Measurements from ENCODE around the gene KLK3.

KLK3 gene

GRCh38 chr19:50830266-50831025 lies 24.3 kb upstream of the KLK3 start:
- H3K4me1 ChIP-seq (ENCODE audit: insufficient read depth, poor library complexity, severe bottlenecking) = peaks cover 3% of the 10 kb centered on the region
- H3K36me3 ChIP-seq (ENCODE audit: low read depth) = no peaks in the 10 kb centered on the region
- ATAC-seq (ENCODE audit: low read depth) (no peak), DNase-seq (ENCODE audit: low spot score) (no peak)
- TF ChIP-seq, protein P1, sequence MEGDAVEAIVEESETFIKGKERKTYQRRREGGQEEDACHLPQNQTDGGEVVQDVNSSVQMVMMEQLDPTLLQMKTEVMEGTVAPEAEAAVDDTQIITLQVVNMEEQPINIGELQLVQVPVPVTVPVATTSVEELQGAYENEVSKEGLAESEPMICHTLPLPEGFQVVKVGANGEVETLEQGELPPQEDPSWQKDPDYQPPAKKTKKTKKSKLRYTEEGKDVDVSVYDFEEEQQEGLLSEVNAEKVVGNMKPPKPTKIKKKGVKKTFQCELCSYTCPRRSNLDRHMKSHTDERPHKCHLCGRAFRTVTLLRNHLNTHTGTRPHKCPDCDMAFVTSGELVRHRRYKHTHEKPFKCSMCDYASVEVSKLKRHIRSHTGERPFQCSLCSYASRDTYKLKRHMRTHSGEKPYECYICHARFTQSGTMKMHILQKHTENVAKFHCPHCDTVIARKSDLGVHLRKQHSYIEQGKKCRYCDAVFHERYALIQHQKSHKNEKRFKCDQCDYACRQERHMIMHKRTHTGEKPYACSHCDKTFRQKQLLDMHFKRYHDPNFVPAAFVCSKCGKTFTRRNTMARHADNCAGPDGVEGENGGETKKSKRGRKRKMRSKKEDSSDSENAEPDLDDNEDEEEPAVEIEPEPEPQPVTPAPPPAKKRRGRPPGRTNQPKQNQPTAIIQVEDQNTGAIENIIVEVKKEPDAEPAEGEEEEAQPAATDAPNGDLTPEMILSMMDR (IDR thresholded peaks at IDR 0.05; ENCODE audit: poor library complexity, severe bottlenecking) = no peak
- H3K27me3 ChIP-seq (ENCODE audit: insufficient read depth, poor library complexity, severe bottlenecking) = no peaks in the 10 kb centered on the region
- H3K9me3 ChIP-seq (ENCODE audit: severe bottlenecking) = no peaks in the 10 kb centered on the region
- no peak overlapping the region for H3K27ac ChIP-seq (ENCODE audit: poor library complexity, severe bottlenecking)
- no peak overlapping the region for H3K4me3 ChIP-seq (ENCODE audit: severe bottlenecking)

DNA sequence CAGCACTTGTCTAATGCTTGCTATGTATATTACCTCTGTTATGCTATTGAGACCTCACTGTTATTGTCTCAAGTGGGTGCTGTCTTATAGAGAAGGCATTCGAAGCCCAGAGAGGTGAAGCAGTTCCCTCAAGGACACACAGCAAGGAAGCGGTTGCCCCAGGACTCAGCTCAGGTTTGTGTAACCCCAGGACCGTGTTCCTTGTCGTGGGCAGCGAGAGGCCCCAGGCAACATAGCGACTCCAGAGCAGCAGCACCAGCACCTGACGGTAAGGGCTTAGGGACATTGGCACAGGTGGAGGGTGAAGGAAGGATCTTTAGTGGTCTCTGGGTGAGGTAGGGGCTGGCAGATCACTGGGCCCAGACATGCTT lies 23.7 kb upstream of the KLK3 start:
- DNase-seq (ENCODE audit: low spot score) (no peak), ATAC-seq (ENCODE audit: low read depth) (no peak)
- H3K4me1 ChIP-seq (ENCODE audit: insufficient read depth, poor library complexity, severe bottlenecking) = peaks cover 3% of the 10 kb centered on the region
- no peaks in the 10 kb centered on the region for H3K9me3 ChIP-seq (ENCODE audit: severe bottlenecking)
- H3K27ac ChIP-seq (ENCODE audit: poor library complexity, severe bottlenecking) = no peak overlapping the region
- no peaks in the 10 kb centered on the region for H3K27me3 ChIP-seq (ENCODE audit: insufficient read depth, poor library complexity, severe bottlenecking)
- TF ChIP-seq, protein P1 (IDR thresholded peaks at IDR 0.05; ENCODE audit: poor library complexity, severe bottlenecking) = no peak
- no peaks in the 10 kb centered on the region for H3K36me3 ChIP-seq (ENCODE audit: low read depth)
- H3K4me3 ChIP-seq (ENCODE audit: severe bottlenecking) = no peak overlapping the region

DNA sequence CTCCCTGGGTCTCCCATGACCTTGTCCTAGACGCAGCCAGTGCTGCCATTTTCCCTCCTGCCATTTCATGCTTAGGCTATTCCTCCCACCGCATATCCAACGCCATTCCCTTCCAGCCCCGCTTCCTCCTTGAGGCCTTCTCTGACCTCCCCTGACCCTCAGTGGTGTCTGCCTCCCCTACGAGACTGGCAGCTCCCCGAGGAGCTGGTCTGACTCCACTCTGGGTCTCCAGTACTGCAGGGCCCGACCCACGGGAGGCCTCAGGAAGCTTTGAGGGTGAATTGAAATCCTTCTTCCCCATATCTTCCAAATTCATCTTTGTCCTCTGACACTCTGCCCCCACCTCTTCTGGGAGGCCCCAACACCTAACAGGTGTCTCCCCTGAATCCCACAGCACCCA lies 22.0 kb upstream of the KLK3 start:
- Histone ChIP-seq H3K9me3 (ENCODE audit: severe bottlenecking) (no peaks in the 10 kb centered on the region), H3K4me3 (ENCODE audit: severe bottlenecking) (no peak overlapping the region), H3K36me3 (ENCODE audit: low read depth) (no peaks in the 10 kb centered on the region), H3K27ac (ENCODE audit: poor library complexity, severe bottlenecking) (no peak overlapping the region), H3K4me1 (ENCODE audit: insufficient read depth, poor library complexity, severe bottlenecking) (peaks cover 3% of the 10 kb centered on the region), H3K27me3 (ENCODE audit: insufficient read depth, poor library complexity, severe bottlenecking) (no peaks in the 10 kb centered on the region)
- TF ChIP-seq, protein P1 (IDR thresholded peaks at IDR 0.05; ENCODE audit: poor library complexity, severe bottlenecking) = no peak
- ATAC-seq (ENCODE audit: low read depth) = no peak
- DNase-seq (ENCODE audit: low spot score) = no peak

DNA sequence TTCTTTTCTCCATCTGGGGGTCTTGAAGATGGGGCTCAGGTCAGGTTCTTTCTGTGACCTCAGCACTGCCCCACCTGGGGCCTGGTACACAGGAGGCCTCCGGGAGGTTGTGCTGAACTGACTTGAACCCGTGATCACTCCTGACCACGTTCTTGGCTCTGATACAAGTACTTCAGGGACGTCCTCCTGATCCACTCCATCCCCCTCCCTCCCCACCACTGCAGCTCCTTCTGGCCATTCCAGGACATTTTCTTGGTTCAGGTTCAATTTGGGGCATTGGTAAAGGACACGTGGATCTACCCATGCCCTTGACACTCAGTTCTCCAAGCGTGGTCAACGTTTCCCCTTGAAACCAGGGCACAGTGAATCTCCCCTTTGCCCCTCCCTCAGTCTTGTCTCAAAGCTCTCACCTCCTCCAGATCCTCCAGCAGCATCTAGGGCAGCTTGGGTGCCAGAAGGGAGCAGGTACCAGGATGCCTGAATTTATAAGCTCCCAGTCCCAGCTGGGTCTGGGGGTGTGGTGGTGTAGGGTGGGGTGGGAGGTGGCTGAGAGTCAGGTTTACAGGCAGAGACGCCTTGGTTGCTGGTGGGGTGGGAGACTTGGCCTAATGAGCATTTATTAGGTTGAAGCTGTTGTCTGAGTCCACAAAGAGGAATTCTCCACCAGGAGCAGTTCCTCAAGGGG lies 21.5 kb upstream of the KLK3 start, which contains the start of gene KLK15:
TSS of gene KLK15 (minus strand) at position 458 of the 685 bp plus-strand sequence. CDS start 2,082 bp downstream, outside the sequence.
- no peak for DNase-seq (ENCODE audit: low spot score)
- ATAC-seq (ENCODE audit: low read depth) = no peak
- Histone ChIP-seq H3K4me3 (ENCODE audit: severe bottlenecking) (no peak within 1 kb of the TSS), H3K4me1 (ENCODE audit: insufficient read depth, poor library complexity, severe bottlenecking) (peaks cover 3% of the 10 kb centered on the region), H3K27me3 (ENCODE audit: insufficient read depth, poor library complexity, severe bottlenecking) (no peaks in the 10 kb centered on the region), H3K9me3 (ENCODE audit: severe bottlenecking) (no peaks in the 10 kb centered on the region), H3K36me3 (ENCODE audit: low read depth) (no peaks in the 10 kb centered on the region), H3K27ac (ENCODE audit: poor library complexity, severe bottlenecking) (no peak within 1 kb of the TSS)
- TF ChIP-seq, protein P1 (IDR thresholded peaks at IDR 0.05; ENCODE audit: poor library complexity, severe bottlenecking) = no peak

DNA sequence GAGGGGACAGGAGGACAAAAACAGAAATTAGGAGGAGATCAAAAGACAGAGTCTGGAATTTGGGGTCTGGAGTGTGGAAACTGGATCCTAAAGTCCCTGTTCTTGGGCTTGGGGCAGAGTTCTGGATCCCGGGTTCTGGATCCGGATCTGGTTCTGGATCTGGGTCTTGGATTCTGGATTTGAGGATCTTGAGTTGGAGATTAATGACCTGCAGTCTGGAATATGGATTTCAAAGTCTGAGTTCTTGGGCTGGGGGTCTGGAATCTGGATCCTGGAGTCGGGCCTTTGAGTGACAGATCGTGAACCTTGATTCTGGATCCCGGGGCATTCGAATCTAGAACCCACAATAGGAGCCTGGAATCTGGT lies 20.9 kb upstream of the KLK3 start:
- H3K4me3 ChIP-seq (ENCODE audit: severe bottlenecking) = no peak overlapping the region
- no peak overlapping the region for H3K27ac ChIP-seq (ENCODE audit: poor library complexity, severe bottlenecking)
- no peaks in the 10 kb centered on the region for H3K9me3 ChIP-seq (ENCODE audit: severe bottlenecking)
- H3K27me3 ChIP-seq (ENCODE audit: insufficient read depth, poor library complexity, severe bottlenecking) = no peaks in the 10 kb centered on the region
- TF ChIP-seq, protein P1 (IDR thresholded peaks at IDR 0.05; ENCODE audit: poor library complexity, severe bottlenecking) = no peak
- ATAC-seq (ENCODE audit: low read depth) (no peak), DNase-seq (ENCODE audit: low spot score) (no peak)
- H3K36me3 ChIP-seq (ENCODE audit: low read depth) = no peaks in the 10 kb centered on the region
- H3K4me1 ChIP-seq (ENCODE audit: insufficient read depth, poor library complexity, severe bottlenecking) = peaks cover 3% of the 10 kb centered on the region
